Endothelial cell of umbilical vein (primary cell): ENCODE measurements around the gene NUSAP1. TPM values are rescaled to one million over a fixed set of nuclear protein-coding genes. Genes with fewer than 3 reads are reported as not detected.

Source experiments
- BruUV-seq: library from RNA; stranded (reverse); fragments of 400-500 nt; replicated peaks from 2 replicates; lab custom pipeline; 2021; lab: Mats Ljungman, UMichigan
- CTCF ChIA-PET: fragments of 300-600, 350-600 bp; sonication (Branson Sonifier 250); formaldehyde crosslinking; loops from one replicate; lab custom pipeline; 2021; ENCODE audit warnings: antibody characterized with exemption, inconsistent platforms; lab: Charles Lee
- POLR2A ChIA-PET: fragments of 300-600, 350-600 bp; sonication (Branson Sonifier 250); formaldehyde crosslinking; loops from one replicate; lab custom pipeline; 2021; ENCODE audit warnings: antibody characterized with exemption, inconsistent platforms; lab: Charles Lee
- DNase-seq: peaks from one replicate; pipeline ENCODE4 v3.0.0-alpha.2; 2011; ENCODE audit warnings: low read depth, low spot score
- FAIRE-seq: peaks from 2 replicates; lab custom pipeline; 2011; peaks lifted over from hg19 to GRCh38; lab: Jason Lieb, UNC
- H2AFZ ChIP-seq: 2 replicates; pipeline ENCODE4 v1.6.0; 2012; ENCODE audit warnings: low read depth, low read length, control low read depth, inconsistent platforms
- H3K27ac ChIP-seq: 2 replicates; pipeline ENCODE4 v1.5.1; 2011; ENCODE audit warnings: low read depth, mild to moderate bottlenecking, control low read depth, low read length, moderate library complexity; ENCODE audit not compliant: insufficient read depth
- H3K27me3 ChIP-seq, 2 experiments: 2 replicates each; pipeline versions ENCODE4 v1.6.0 to v1.6.1; 2011; ENCODE audit warnings: low read length in 2 of 2, mixed read lengths in 1 of 2; ENCODE audit not compliant: control insufficient read depth in 2 of 2, insufficient read depth in 2 of 2
- H3K36me3 ChIP-seq, 2 experiments: 2 replicates in 1 of 2; 3 replicates in 1 of 2; pipeline ENCODE4 v1.5.1; 2011; ENCODE audit warnings: low read length in 2 of 2, mild to moderate bottlenecking in 1 of 2, moderate library complexity in 1 of 2; ENCODE audit not compliant: control insufficient read depth in 2 of 2, insufficient read depth in 2 of 2; ENCODE audit errors: extremely low read depth in 1 of 2
- H3K4me1 ChIP-seq: 3 replicates; pipeline ENCODE4 v1.5.1; 2011; ENCODE audit warnings: mild to moderate bottlenecking, low read length; ENCODE audit not compliant: control insufficient read depth, insufficient read depth; ENCODE audit errors: extremely low read depth
- H3K4me2 ChIP-seq: 2 replicates; pipeline ENCODE4 v1.6.1; 2011; ENCODE audit warnings: low read length, control low read depth, mixed read lengths; ENCODE audit not compliant: insufficient read depth
- H3K4me3 ChIP-seq, 3 experiments: fragments of 200-600 bp in 1 of 3; sonication (generic), shearing (Covaris generic) in 1 of 3; replicated peaks in 1 of 3; 2 replicates each; pipeline ENCODE4 v1.5.1; 2011 to 2016; ENCODE audit warnings: control low read depth in 3 of 3, low read length in 3 of 3, mild to moderate bottlenecking in 2 of 3, inconsistent platforms in 1 of 3, low read depth in 1 of 3, moderate library complexity in 1 of 3; ENCODE audit not compliant: insufficient read depth in 1 of 3
- H3K79me2 ChIP-seq: 2 replicates; pipeline ENCODE4 v1.6.0; 2012; ENCODE audit warnings: low read length, inconsistent platforms; ENCODE audit not compliant: control insufficient read depth, insufficient read depth
- H3K9ac ChIP-seq: replicated peaks from 2 replicates; pipeline ENCODE3; 2011; ENCODE audit warnings: low read length, control low read depth; ENCODE audit not compliant: insufficient read depth; ENCODE audit errors: extremely low read depth
- H3K9me1 ChIP-seq: replicated peaks from 3 replicates; pipeline ENCODE4 v1.6.0; 2011; ENCODE audit warnings: mild to moderate bottlenecking, low read length; ENCODE audit not compliant: control insufficient read depth, insufficient read depth; ENCODE audit errors: extremely low read depth
- H3K9me3 ChIP-seq: replicated peaks from 2 replicates; pipeline ENCODE4 v1.5.1; 2012; ENCODE audit warnings: low read length, inconsistent platforms; ENCODE audit not compliant: control insufficient read depth, insufficient read depth
- H4K20me1 ChIP-seq: replicated peaks from 2 replicates; pipeline ENCODE3; 2011; ENCODE audit warnings: mild to moderate bottlenecking, low read length; ENCODE audit not compliant: control insufficient read depth, insufficient read depth; ENCODE audit errors: extremely low read depth
- EZH2 ChIP-seq: IDR thresholded peaks from 2 replicates; pipeline ENCODE4 v1.6.1; 2012; ENCODE audit warnings: borderline replicate concordance, low read depth, mild to moderate bottlenecking, moderate library complexity, low read length, inconsistent platforms; ENCODE audit not compliant: severe bottlenecking
- FOS ChIP-seq: IDR thresholded peaks from 2 replicates; pipeline ENCODE4 v1.6.1; 2011; ENCODE audit warnings: mild to moderate bottlenecking, low read length, moderate library complexity, borderline replicate concordance; ENCODE audit not compliant: insufficient read depth
- GATA2 ChIP-seq: IDR thresholded peaks from 2 replicates; pipeline ENCODE4 v1.7.0; 2011; ENCODE audit warnings: low read depth, mild to moderate bottlenecking, moderate library complexity, mixed read lengths, low read length; ENCODE audit not compliant: insufficient read length, insufficient read depth
- JUN ChIP-seq: IDR thresholded peaks from 2 replicates; pipeline ENCODE4 v1.6.1; 2011; ENCODE audit warnings: borderline replicate concordance, low read depth; ENCODE audit not compliant: insufficient read length, insufficient read depth
- MYC ChIP-seq: IDR thresholded peaks from one replicate; pipeline ENCODE4 v1.6.1; 2011; ENCODE audit warnings: mild to moderate bottlenecking, low read depth, low read length
- POLR2A ChIP-seq: IDR thresholded peaks from 2 replicates; pipeline ENCODE4 v1.6.1; 2012; ENCODE audit warnings: low read depth, mild to moderate bottlenecking, control low read depth, low read length
- POLR2AphosphoS5 ChIP-seq: IDR thresholded peaks from 2 replicates; pipeline ENCODE4 v1.6.1; 2012; ENCODE audit warnings: low read depth, mild to moderate bottlenecking, control low read depth, low read length, moderate library complexity; ENCODE audit not compliant: insufficient read depth
- dilution Hi-C: fragments of 300-500 bp; cut with MboI; formaldehyde crosslinking; loops from one replicate; pipeline ENCODE4 v1.15.0; 2019; ENCODE audit warnings: low sequenced_read_pairs; ENCODE audit not compliant: extremely low pct_ligation_motif_present
- intact Hi-C: fragments of 100-400 bp; cut with micrococcal nuclease; formaldehyde crosslinking; loops from one replicate; pipeline ENCODE4 v1.10.0; 2022
- polyA plus RNA-seq, 4 experiments: library from polyadenylated mRNA; depleted of rRNA in 3 of 4; stranded (reverse) in 3 of 4; unstranded in 1 of 4; fragments of >200 nt; gene quantifications; 2 replicates each; pipeline versions ENCODE4 v1.2.1 to v1.2.3, GENCODE V29; 2011 to 2012; ENCODE audit warnings: missing spikeins in 1 of 4
- total RNA-seq: library from RNA; stranded (reverse); gene quantifications from 2 replicates; pipeline ENCODE4 v1.2.3, GENCODE V29; 2021
- TF ChIP-seq, protein P1 (sequence below), 2 donors: IDR thresholded peaks; 1 replicate in 1 of 2; 2 replicates in 1 of 2; pipeline ENCODE4 v1.5.1; 2011; ENCODE audit warnings: low read length in 2 of 2, mild to moderate bottlenecking in 2 of 2, moderate library complexity in 2 of 2, control low read depth in 1 of 2, inconsistent platforms in 1 of 2, low read depth in 1 of 2; ENCODE audit not compliant: insufficient read depth in 1 of 2; ENCODE audit errors: extremely low read depth in 1 of 2
- TF ChIP-seq, protein P2 (sequence below): IDR thresholded peaks from 2 replicates; pipeline ENCODE4 v1.6.1; 2011; ENCODE audit not compliant: insufficient read depth, insufficient read length

Gene NUSAP1
- total and polyA plus RNA-seq, 2 donors (not counting 3 experiments of a cell fraction or from before 2014, with no cell fraction given): 43.0 to 109 TPM

DNA sequence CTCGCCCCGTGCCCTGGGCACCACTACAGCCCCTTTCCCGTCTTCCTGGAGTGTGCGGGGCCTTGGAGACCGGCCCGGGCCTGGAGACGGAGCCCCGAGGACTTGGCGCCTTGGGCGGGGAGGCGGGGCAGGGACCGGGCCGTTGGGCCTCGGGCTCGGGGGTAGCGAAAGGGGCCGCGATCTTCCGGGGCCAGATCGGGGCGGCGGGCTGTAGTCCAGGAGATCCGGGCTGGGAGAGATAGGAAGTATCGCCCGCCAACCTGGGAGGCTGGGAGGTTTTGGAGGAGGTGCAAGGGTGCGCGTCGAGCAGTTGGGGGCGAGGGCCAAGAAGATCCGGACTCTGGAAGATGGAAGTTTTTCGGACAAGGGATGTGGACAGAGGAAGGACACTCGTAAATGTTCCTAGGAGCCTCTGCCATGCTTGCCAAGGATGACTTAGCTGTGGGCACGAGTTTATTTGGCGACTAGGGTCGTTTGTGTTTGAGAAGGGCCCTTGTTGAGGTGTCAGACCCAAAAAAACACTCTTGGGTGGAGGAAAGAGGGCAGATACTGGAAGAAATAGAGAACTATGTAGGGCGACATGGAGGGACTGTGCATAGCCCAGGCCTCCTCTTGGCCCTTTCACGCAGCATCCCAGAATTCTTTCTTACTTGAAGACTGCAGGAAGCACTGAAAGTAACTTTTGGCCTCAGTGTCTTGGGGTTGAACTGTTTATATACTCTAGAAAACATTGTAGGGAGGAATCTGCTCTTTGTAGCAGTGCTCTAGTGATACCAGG, 84.9 kb downstream of the NUSAP1 start:
- peaks cover 15% of the 10 kb centered on the region for H3K4me1 ChIP-seq
- dilution Hi-C loops: no loop called here
- TF ChIP-seq, protein P1, sequence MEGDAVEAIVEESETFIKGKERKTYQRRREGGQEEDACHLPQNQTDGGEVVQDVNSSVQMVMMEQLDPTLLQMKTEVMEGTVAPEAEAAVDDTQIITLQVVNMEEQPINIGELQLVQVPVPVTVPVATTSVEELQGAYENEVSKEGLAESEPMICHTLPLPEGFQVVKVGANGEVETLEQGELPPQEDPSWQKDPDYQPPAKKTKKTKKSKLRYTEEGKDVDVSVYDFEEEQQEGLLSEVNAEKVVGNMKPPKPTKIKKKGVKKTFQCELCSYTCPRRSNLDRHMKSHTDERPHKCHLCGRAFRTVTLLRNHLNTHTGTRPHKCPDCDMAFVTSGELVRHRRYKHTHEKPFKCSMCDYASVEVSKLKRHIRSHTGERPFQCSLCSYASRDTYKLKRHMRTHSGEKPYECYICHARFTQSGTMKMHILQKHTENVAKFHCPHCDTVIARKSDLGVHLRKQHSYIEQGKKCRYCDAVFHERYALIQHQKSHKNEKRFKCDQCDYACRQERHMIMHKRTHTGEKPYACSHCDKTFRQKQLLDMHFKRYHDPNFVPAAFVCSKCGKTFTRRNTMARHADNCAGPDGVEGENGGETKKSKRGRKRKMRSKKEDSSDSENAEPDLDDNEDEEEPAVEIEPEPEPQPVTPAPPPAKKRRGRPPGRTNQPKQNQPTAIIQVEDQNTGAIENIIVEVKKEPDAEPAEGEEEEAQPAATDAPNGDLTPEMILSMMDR (IDR thresholded peaks at IDR 0.05; ENCODE audit: extremely low read depth in 1 of 2, insufficient read depth in 1 of 2, low read depth in 1 of 2, low read length in 2 of 2): no peak
- no peak for TF ChIP-seq POLR2A
- TF ChIP-seq MYC: no peak
- TF ChIP-seq, protein P2, sequence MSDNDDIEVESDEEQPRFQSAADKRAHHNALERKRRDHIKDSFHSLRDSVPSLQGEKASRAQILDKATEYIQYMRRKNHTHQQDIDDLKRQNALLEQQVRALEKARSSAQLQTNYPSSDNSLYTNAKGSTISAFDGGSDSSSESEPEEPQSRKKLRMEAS: no peak
- TF ChIP-seq POLR2AphosphoS5: no peak
- TF ChIP-seq FOS: no peak
- TF ChIP-seq GATA2: no peak
- TF ChIP-seq EZH2: no peak
- TF ChIP-seq JUN: no peak
- H3K4me3 ChIP-seq: peak overlapping the region; percentile 80 to 98 (median 82)
- DNase-seq: no peak
- H3K36me3 ChIP-seq: no peaks in the 10 kb centered on the region
- BruUV-seq: no TSS peak
- H3K9ac ChIP-seq: peak overlapping the region; percentile 94
- H3K27ac ChIP-seq: peak overlapping the region; percentile 60
- H2AFZ ChIP-seq: peak overlapping the region; percentile 96
- H3K79me2 ChIP-seq: peaks cover 60% of the 10 kb centered on the region
- CTCF ChIA-PET: interaction anchor here (1.1 kb wide), 1 partner anchor 48 kb away, joined by 3 read pairs; no protein-coding TSS in a partner anchor
- H4K20me1 ChIP-seq: peaks cover 9% of the 10 kb centered on the region
- H3K9me3 ChIP-seq: no peaks in the 10 kb centered on the region
- intact Hi-C loops: no loop called here
- POLR2A ChIA-PET: no interaction called here
- no peaks in the 10 kb centered on the region for H3K27me3 ChIP-seq
- FAIRE-seq: peak; percentile 59
- H3K9me1 ChIP-seq: no peaks in the 10 kb centered on the region
- H3K4me2 ChIP-seq: peak overlapping the region; percentile 98
